Liver (tissue), 3 donors: ENCODE results near the gene BTG2.
A peak's percentile ranks its signal among the peaks of the same experiment; 100 is the strongest.

Experiments
- JUND ChIP-seq, 2 donors: IDR thresholded peaks; 2 replicates each; pipeline ENCODE4 v1.6.1; 2016; ENCODE audit warnings: antibody characterized with exemption in 2 of 2
- RAD21 ChIP-seq, 2 donors: IDR thresholded peaks; 2 replicates each; pipeline ENCODE4 v1.6.1; 2016; ENCODE audit warnings: antibody characterized with exemption in 2 of 2, mild to moderate bottlenecking in 2 of 2
- YY1 ChIP-seq: IDR thresholded peaks from 2 replicates; pipeline ENCODE4 v1.6.1; 2016; ENCODE audit warnings: antibody characterized with exemption, mild to moderate bottlenecking
- TF ChIP-seq, protein P1 (sequence below): fragments of 150-350 bp; IDR thresholded peaks from 2 replicates; pipeline ENCODE4 v1.5.1; 2017; ENCODE audit warnings: improper control_type of control experiment, low read depth, low read length; ENCODE audit not compliant: missing input control
- donor health status: healthy.
- donor health status: healthy.

DNA sequence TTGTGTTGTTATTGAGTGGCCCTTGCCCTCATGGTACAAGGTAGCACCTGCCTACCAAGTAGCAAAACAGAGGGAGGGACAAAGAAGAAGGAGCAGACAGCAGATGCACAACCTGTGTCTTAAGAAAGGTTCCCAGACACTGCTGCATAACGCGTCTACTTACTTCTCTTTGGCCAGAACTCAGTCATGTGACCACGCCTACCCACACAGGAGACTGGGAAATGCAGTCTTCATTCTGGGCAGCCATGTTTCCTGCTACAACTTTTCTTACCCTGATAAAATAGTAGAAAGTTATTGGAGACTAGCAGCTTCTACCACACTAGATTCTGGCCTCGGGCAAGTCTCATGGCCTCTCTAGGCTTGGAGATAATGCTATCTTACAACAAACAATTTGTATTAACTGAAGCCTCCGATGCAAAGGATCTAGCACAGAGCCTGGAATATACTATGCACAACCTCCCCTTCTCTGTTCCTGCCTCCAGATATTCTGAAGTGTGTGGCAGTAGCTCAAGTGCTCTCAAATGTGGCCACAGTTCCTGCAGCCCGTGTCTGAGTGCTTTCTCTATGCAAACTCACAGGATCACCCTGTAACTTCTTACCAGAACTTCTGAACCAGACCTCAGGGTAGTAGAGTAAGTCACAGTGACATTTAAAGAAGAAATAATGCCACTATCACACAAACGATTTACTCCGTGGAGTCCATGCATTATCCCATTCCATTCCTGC is 34.1 kb upstream of the BTG2 start:
- TF ChIP-seq, protein P1, sequence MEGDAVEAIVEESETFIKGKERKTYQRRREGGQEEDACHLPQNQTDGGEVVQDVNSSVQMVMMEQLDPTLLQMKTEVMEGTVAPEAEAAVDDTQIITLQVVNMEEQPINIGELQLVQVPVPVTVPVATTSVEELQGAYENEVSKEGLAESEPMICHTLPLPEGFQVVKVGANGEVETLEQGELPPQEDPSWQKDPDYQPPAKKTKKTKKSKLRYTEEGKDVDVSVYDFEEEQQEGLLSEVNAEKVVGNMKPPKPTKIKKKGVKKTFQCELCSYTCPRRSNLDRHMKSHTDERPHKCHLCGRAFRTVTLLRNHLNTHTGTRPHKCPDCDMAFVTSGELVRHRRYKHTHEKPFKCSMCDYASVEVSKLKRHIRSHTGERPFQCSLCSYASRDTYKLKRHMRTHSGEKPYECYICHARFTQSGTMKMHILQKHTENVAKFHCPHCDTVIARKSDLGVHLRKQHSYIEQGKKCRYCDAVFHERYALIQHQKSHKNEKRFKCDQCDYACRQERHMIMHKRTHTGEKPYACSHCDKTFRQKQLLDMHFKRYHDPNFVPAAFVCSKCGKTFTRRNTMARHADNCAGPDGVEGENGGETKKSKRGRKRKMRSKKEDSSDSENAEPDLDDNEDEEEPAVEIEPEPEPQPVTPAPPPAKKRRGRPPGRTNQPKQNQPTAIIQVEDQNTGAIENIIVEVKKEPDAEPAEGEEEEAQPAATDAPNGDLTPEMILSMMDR: no peak
- TF ChIP-seq JUND (IDR thresholded peaks at IDR 0.05) (no peak), RAD21 (IDR thresholded peaks at IDR 0.05) (no peak), YY1 (peak; percentile 84)
